GM10248 (cell line): ENCODE results near the gene SELENOS.

Experiments
- CTCF ChIA-PET: fragments of 300-600 bp; sonication (Branson Sonifier 250); formaldehyde crosslinking; extraction: SDS; loops from one replicate; lab custom pipeline; 2021; ENCODE audit warnings: antibody characterized with exemption; lab: Yijun Ruan, JAX
- POLR2A ChIA-PET: fragments of 350-650 bp; sonication (Branson Sonifier 250); formaldehyde crosslinking; extraction: SDS; loops from one replicate; lab custom pipeline; 2020; ENCODE audit warnings: antibody characterized with exemption; lab: Yijun Ruan, JAX
- DNase-seq: peaks from one replicate; pipeline ENCODE4 v3.0.0; 2012; ENCODE audit errors: extremely low spot score
- CTCF ChIP-seq: IDR thresholded peaks from 2 replicates; pipeline ENCODE4 v1.5.1; 2012; ENCODE audit warnings: mild to moderate bottlenecking, low read depth; ENCODE audit errors: extremely low read depth, missing control alignments, control extremely low read depth

SELENOS gene

GRCh38 chr15:101310508-101310907, 33.2 kb upstream of the SELENOS start:
- no peak for DNase-seq
- CTCF ChIA-PET: interaction anchor here (2.2 kb wide), 1 partner anchor 10 kb away, joined by 8 read pairs; no protein-coding TSS in a partner anchor
- TF ChIP-seq CTCF: no peak
- POLR2A ChIA-PET: no interaction called here

- CTCF ChIA-PET: interaction anchor here (2.2 kb wide), 1 partner anchor 10 kb away, joined by 8 read pairs; no protein-coding TSS in a partner anchor
- no peak for TF ChIP-seq CTCF
- DNase-seq: no peak
- POLR2A ChIA-PET: no interaction called here
Observed at GRCh38 chr15:101310161-101310480, 32.8 kb upstream of the SELENOS start.

GRCh38 chr15:101309436-101310160, 32.3 kb upstream of the SELENOS start:
- ChIA-PET POLR2A (interaction anchor here (0.5 kb wide), 1 partner anchor 40 kb away, joined by 6 read pairs; no protein-coding TSS in a partner anchor), CTCF (interaction anchor here (2.2 kb wide), 1 partner anchor 9 kb away, joined by 8 read pairs; no protein-coding TSS in a partner anchor)
- TF ChIP-seq CTCF: no peak
- no peak for DNase-seq

GRCh38 chr15:101308604-101309435, 31.5 kb upstream of the SELENOS start:
- no peak for DNase-seq
- TF ChIP-seq CTCF: no peak
- POLR2A ChIA-PET: interaction anchor here (0.5 kb wide), 1 partner anchor 39 kb away, joined by 6 read pairs; no protein-coding TSS in a partner anchor
- CTCF ChIA-PET: interaction anchor here (0.9 to 2.7 kb wide), 3 partner anchors 9 to 334 kb away, joined by 3 to 10 read pairs (median 8); no protein-coding TSS in a partner anchor

GRCh38 chr15:101307897-101308603, 30.8 kb upstream of the SELENOS start:
- CTCF ChIA-PET: interaction anchor here (0.9 to 2.7 kb wide), 3 partner anchors 8 to 335 kb away, joined by 3 to 10 read pairs (median 8); no protein-coding TSS in a partner anchor
- TF ChIP-seq CTCF: no peak
- no peak for DNase-seq
- POLR2A ChIA-PET: no interaction called here
